GM12878 (cell line): ENCODE measurements around the gene PITPNM2. TPM values are rescaled to one million over a fixed set of nuclear protein-coding genes. Genes with fewer than 3 reads are reported as not detected.

Source experiments
- ATAC-seq: fragments of 200-7000 bp; cut with Tn5 transposase; 3 replicates; pipeline ENCODE4 v1.9.1; 2020; ENCODE audit warnings: mild to moderate bottlenecking, moderate library complexity
- BruUV-seq: library from RNA; stranded (reverse); fragments of 400-500 nt; replicated peaks from 2 replicates; lab custom pipeline; 2021; lab: Mats Ljungman, UMichigan
- CTCF ChIA-PET: fragments of 300-600 bp; sonication (Branson Sonifier 250); formaldehyde crosslinking; extraction: SDS; loops from one replicate; lab custom pipeline; 2021; ENCODE audit warnings: inconsistent platforms; lab: Yijun Ruan, JAX
- POLR2A ChIA-PET: fragments of 350-600 bp; formaldehyde crosslinking; extraction: SDS; loops from one replicate; lab custom pipeline; 2021; ENCODE audit warnings: inconsistent platforms; lab: Charles Lee
- RAD21 ChIA-PET: fragments of 300-600 bp; sonication (Branson Sonifier 250); formaldehyde crosslinking; loops from one replicate; lab custom pipeline; 2023; ENCODE audit warnings: antibody characterized with exemption; ENCODE audit not compliant: unreplicated experiment; lab: Charles Lee
- SMC1A ChIA-PET: fragments of 300-600 bp; sonication (Branson Sonifier 250); formaldehyde crosslinking; loops from one replicate; lab custom pipeline; 2023; ENCODE audit not compliant: unreplicated experiment, uncharacterized antibody; lab: Charles Lee
- DNase-seq: peaks from one replicate; pipeline ENCODE4 v3.0.0-alpha.2; 2011; ENCODE audit warnings: low read depth, low spot score
- FAIRE-seq: peaks from 3 replicates; lab custom pipeline; 2011; peaks lifted over from hg19 to GRCh38; lab: Jason Lieb, UNC
- H2AFZ ChIP-seq: 2 replicates; pipeline ENCODE4 v1.6.0; 2011; ENCODE audit warnings: low read depth, low read length, control low read depth; ENCODE audit not compliant: control insufficient read depth
- H3K27ac ChIP-seq: 2 replicates; pipeline ENCODE4 v1.5.1; 2011; ENCODE audit warnings: control low read depth; ENCODE audit not compliant: control insufficient read depth, insufficient read depth
- H3K27me3 ChIP-seq, 2 experiments: replicated peaks in 1 of 2; 2 replicates each; pipeline versions ENCODE4 v1.6.0 to v1.6.1; 2011; ENCODE audit warnings: low read length in 1 of 2; ENCODE audit not compliant: control insufficient read depth in 2 of 2, insufficient read depth in 2 of 2
- H3K36me3 ChIP-seq, 2 experiments: 2 replicates each; pipeline ENCODE4 v1.5.1; 2011; ENCODE audit warnings: low read length in 1 of 2; ENCODE audit not compliant: control insufficient read depth in 2 of 2, insufficient read depth in 2 of 2
- H3K4me1 ChIP-seq: 2 replicates; pipeline ENCODE4 v1.6.1; 2011; ENCODE audit warnings: mild to moderate bottlenecking, low read length, moderate library complexity, mixed read lengths; ENCODE audit not compliant: control insufficient read depth, insufficient read depth
- H3K4me2 ChIP-seq: 2 replicates; pipeline ENCODE4 v1.6.0; 2011; ENCODE audit warnings: control low read depth; ENCODE audit not compliant: control insufficient read depth, insufficient read depth
- H3K4me3 ChIP-seq: fragments of 200-600 bp; sonication (generic); 2 replicates; pipeline ENCODE4 v1.5.1; 2016
- H3K79me2 ChIP-seq: 2 replicates; pipeline ENCODE4 v1.6.0; 2011; ENCODE audit warnings: low read length; ENCODE audit not compliant: control insufficient read depth, insufficient read depth
- H3K9ac ChIP-seq: 2 replicates; pipeline ENCODE4 v1.8.0; 2011; ENCODE audit warnings: low read length, control low read depth, mixed read lengths; ENCODE audit not compliant: control insufficient read depth, insufficient read depth
- H3K9me3 ChIP-seq: replicated peaks from 3 replicates; pipeline ENCODE4 v1.5.1; 2011; ENCODE audit warnings: mild to moderate bottlenecking, low read length; ENCODE audit not compliant: control insufficient read depth, insufficient read depth
- H4K20me1 ChIP-seq: 2 replicates; pipeline ENCODE4 v1.6.0; 2011; ENCODE audit not compliant: control insufficient read depth, insufficient read depth
- EP300 ChIP-seq, 2 experiments: fragments of 150-350 bp in 1 of 2; IDR thresholded peaks; 2 replicates each; pipeline ENCODE4 v1.6.1; 2011 to 2012; ENCODE audit warnings: low read depth in 2 of 2, low read length in 2 of 2, borderline replicate concordance in 1 of 2, improper control_type of control experiment in 1 of 2, inconsistent platforms in 1 of 2; ENCODE audit not compliant: control insufficient read depth in 1 of 2
- MEF2A ChIP-seq: IDR thresholded peaks from 2 replicates; pipeline ENCODE4 v1.6.1; 2011; ENCODE audit warnings: low read depth, mild to moderate bottlenecking, low read length, moderate library complexity; ENCODE audit not compliant: insufficient read depth
- RCOR1 ChIP-seq: conservative IDR thresholded peaks from 2 replicates; pipeline ENCODE4 v1.6.1; 2012; ENCODE audit warnings: low read depth, low read length, improper control_type of control experiment
- SIN3A ChIP-seq: IDR thresholded peaks from 2 replicates; pipeline ENCODE4 v1.6.1; 2012; ENCODE audit warnings: low read depth, low read length, improper control_type of control experiment
- WGBS: methylation state at CpG from one replicate; pipeline ENCODE4 v1.1.6; 2016; ENCODE audit warnings: low lambda C conversion rate; ENCODE audit not compliant: insufficient replicate concordance, insufficient coverage; ENCODE audit errors: missing lambda C conversion rate; 5-methylcytosine and 5-hydroxymethylcytosine counted together
- in situ Hi-C: fragments of 300-500 bp; cut with MboI; formaldehyde crosslinking; loops from 9 replicates; pipeline ENCODE4 v1.14.3; 2018; ENCODE audit warnings: mixed read lengths
- intact Hi-C: fragments of 100-400 bp; cut with micrococcal nuclease; formaldehyde crosslinking; loops from one replicate; pipeline ENCODE4 v1.14.2; 2022; ENCODE audit not compliant: unreplicated experiment
- polyA plus RNA-seq, 11 experiments: library from polyadenylated mRNA; depleted of rRNA in 4 of 11; unstranded in 6 of 11; stranded (reverse) in 5 of 11; fragments of >200 nt; fragmentation: Nextera tagmentation in 4 of 11; fragmentation: Illumina TruSeq in 1 of 11; extraction: Ambion mirVana in 4 of 11; extraction: Trizol in 1 of 11; gene quantifications; 1 replicate in 1 of 11; 2 replicates in 10 of 11; pipeline versions ENCODE4 v1.2.1 to v1.2.3, GENCODE V29; 2011 to 2016; ENCODE audit warnings: inconsistent platforms in 2 of 11, missing spikeins in 2 of 11, low read depth in 1 of 11
- total RNA-seq, 4 experiments: library from RNA; depleted of rRNA in 3 of 4; stranded (reverse); fragments of >200 nt in 3 of 4; fragmentation: Illumina TruSeq in 1 of 4; extraction: Trizol in 1 of 4; gene quantifications; 2 replicates each; pipeline versions ENCODE4 v1.2.1 to v1.2.3, GENCODE V29; 2013 to 2021
- TF ChIP-seq, protein P1 (sequence below): IDR thresholded peaks from 2 replicates; pipeline ENCODE4 v1.6.1; 2011; ENCODE audit warnings: borderline replicate concordance, low read depth, mild to moderate bottlenecking, moderate library complexity, mixed read lengths, low read length; ENCODE audit not compliant: insufficient read depth; ENCODE audit errors: extremely low read length

The PITPNM2 gene
- total and polyA plus RNA-seq, 10 of the 15 experiments (the other 5 are each of a cell fraction or from before 2014, with no cell fraction given), result 0.03 to 1.0 (median 0.24) TPM; not detected in 1

DNA sequence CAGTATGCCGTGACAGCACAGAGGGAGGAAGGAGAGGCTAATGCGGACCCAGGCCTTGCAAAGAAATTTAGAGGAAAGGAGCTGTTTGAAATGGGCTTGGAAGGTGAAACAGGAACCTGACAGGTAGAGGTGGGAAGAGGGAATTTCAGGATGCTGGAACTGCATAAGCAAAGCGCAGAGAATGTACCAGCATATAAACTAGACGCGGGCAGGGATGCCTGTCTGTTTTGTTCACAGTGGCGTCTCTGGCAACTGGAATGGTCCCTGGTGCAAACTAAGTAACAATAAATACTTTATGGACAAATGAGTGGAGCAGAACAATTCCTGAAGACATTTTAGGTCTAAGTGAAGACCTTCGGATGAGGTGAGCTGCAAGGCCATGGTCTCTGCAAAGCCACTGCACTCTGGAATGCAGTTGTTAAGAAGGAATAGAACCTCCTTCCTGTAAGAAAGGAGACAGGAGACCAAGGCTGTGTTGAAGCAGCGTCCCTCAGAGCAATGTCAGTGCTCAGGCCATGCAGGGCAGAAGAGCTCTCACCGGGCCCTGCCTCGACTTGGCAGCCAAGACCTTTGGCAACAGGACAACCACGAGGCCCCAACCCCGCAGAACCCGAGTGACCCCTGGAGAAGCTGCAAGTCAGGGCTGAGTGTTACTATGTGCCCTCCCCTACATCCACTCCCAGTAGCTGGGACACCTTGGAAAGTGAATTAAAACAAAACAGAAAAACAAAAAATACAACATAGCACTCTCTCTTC, 42.8 kb downstream of the PITPNM2 start:
- Histone ChIP-seq H3K79me2 (no peaks in the 10 kb centered on the region), H3K27me3 (no peaks in the 10 kb centered on the region), H3K9ac (no peak overlapping the region), H3K4me2 (no peak overlapping the region), H3K36me3 (no peaks in the 10 kb centered on the region), H3K4me1 (peaks cover 9% of the 10 kb centered on the region), H3K4me3 (no peak overlapping the region), H3K27ac (no peak overlapping the region), H3K9me3 (no peaks in the 10 kb centered on the region), H4K20me1 (no peaks in the 10 kb centered on the region)
- RAD21 ChIA-PET, result interaction anchor here (0.9 to 1.5 kb wide), 2 partner anchors 64 to 130 kb away, joined by 3 read pairs; no protein-coding TSS in a partner anchor
- ATAC-seq (no peak), FAIRE-seq (no peak), DNase-seq (no peak)
- SMC1A ChIA-PET, result interaction anchor here (1.6 kb wide), 1 partner anchor 11 kb away, joined by 4 read pairs; no protein-coding TSS in a partner anchor
- no TSS peak for BruUV-seq
- CTCF ChIA-PET, result interaction anchor here (2.1 kb wide), 1 partner anchor 13 kb away, joined by 4 read pairs; no protein-coding TSS in a partner anchor
- intact Hi-C loops, result no loop called here
- in situ Hi-C loops, result no loop called here
- POLR2A ChIA-PET, result interaction anchor here (1.0 kb wide), 1 partner anchor 125 kb away, joined by 3 read pairs; the partner anchor contains the start of genes MPHOSPH9 and MTRFR
- whole genome bisulfite sequencing, result 83% methylated on average over 13 of the region's 13 CpGs
- no peak for TF ChIP-seq SIN3A
- TF ChIP-seq EP300 (IDR thresholded peaks at IDR 0.05; ENCODE audit: borderline replicate concordance in 1 of 2, control insufficient read depth in 1 of 2, low read depth in 2 of 2, low read length in 2 of 2), result no peak
- no peak for TF ChIP-seq RCOR1
- TF ChIP-seq, protein P1, sequence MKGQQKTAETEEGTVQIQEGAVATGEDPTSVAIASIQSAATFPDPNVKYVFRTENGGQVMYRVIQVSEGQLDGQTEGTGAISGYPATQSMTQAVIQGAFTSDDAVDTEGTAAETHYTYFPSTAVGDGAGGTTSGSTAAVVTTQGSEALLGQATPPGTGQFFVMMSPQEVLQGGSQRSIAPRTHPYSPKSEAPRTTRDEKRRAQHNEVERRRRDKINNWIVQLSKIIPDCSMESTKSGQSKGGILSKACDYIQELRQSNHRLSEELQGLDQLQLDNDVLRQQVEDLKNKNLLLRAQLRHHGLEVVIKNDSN, result no peak
- TF ChIP-seq MEF2A, result no peak
- TF ChIP-seq, all 136 proteins: peak for 0
- no peak overlapping the region for H2AFZ ChIP-seq
